Measurements from ENCODE around the gene HES7. TPM values are rescaled to one million over a fixed set of nuclear protein-coding genes. Genes with fewer than 3 reads are reported as not detected.
A peak's percentile ranks its signal among the peaks of the same experiment; 100 is the strongest.

Gene HES7
- total RNA-seq, 1 donor from 2014 or later: 0.65 TPM

GRCh38 chr17:8156246-8156992, 32.5 kb upstream of the HES7 start:
- intact Hi-C loops (cut with DNase I): loop anchor here (2.0 kb wide), 1 partner anchor 30 kb away; no protein-coding TSS in a partner anchor

GRCh38 chr17:8155996-8156245, 32.0 kb upstream of the HES7 start:
- intact Hi-C loops (cut with DNase I): loop anchor here (2.0 kb wide), 1 partner anchor 31 kb away; no protein-coding TSS in a partner anchor
- DNase-seq (ENCODE audit: low spot score): no peak

More at GRCh38 chr17:8156246-8156992, 32.5 kb upstream of the HES7 start:
- DNase-seq (ENCODE audit: low spot score): peak; percentile 100

GRCh38 chr17:8155231-8155995, 31.5 kb upstream of the HES7 start:
- intact Hi-C loops (cut with DNase I): no loop called here
- no peak for DNase-seq (ENCODE audit: low spot score)

- DNase-seq (ENCODE audit: low spot score): no peak
- intact Hi-C loops (cut with DNase I): no loop called here
Measured at GRCh38 chr17:8154608-8155155, 30.8 kb upstream of the HES7 start.

GRCh38 chr17:8153957-8154607, 30.2 kb upstream of the HES7 start:
- intact Hi-C loops (cut with DNase I): loop anchor here (2.0 kb wide), 1 partner anchor 311 kb away; no protein-coding TSS in a partner anchor
- DNase-seq (ENCODE audit: low spot score): peak; percentile 99

GRCh38 chr17:8153525-8153956, 29.6 kb upstream of the HES7 start:
- DNase-seq (ENCODE audit: low spot score): peak; percentile 85
- intact Hi-C loops (cut with DNase I): loop anchor here (2.0 kb wide), 1 partner anchor 311 kb away; no protein-coding TSS in a partner anchor

GRCh38 chr17:8153031-8153451, 29.1 kb upstream of the HES7 start:
- DNase-seq (ENCODE audit: low spot score): no peak
- intact Hi-C loops (cut with DNase I): loop anchor here (2.0 kb wide), 1 partner anchor 310 kb away; no protein-coding TSS in a partner anchor

GRCh38 chr17:8152112-8152775, 28.3 kb upstream of the HES7 start, which contains the start of gene PER1:
PER1 (minus strand) TSS chr17:8152404; CDS start chr17:8150706, 1,698 bp downstream.
- intact Hi-C loops (cut with DNase I): loop anchor here (2.0 kb wide), 1 partner anchor 309 kb away; no protein-coding TSS in a partner anchor
- DNase-seq (ENCODE audit: low spot score): peak; percentile 96

- intact Hi-C loops (cut with DNase I): loop anchor here (2.0 kb wide), 1 partner anchor 309 kb away; no protein-coding TSS in a partner anchor
- DNase-seq (ENCODE audit: low spot score): peak; percentile 92
Measured at GRCh38 chr17:8151641-8152111, 27.8 kb upstream of the HES7 start.

GRCh38 chr17:8151120-8151640, 27.3 kb upstream of the HES7 start:
- peak; percentile 97 for DNase-seq (ENCODE audit: low spot score)
- intact Hi-C loops (cut with DNase I): no loop called here

GRCh38 chr17:8150194-8151119, 26.6 kb upstream of the HES7 start:
- no peak for DNase-seq (ENCODE audit: low spot score)
- intact Hi-C loops (cut with DNase I): no loop called here

GRCh38 chr17:8149419-8150193, 25.7 kb upstream of the HES7 start:
- intact Hi-C loops (cut with DNase I): no loop called here
- no peak for DNase-seq (ENCODE audit: low spot score)

- intact Hi-C loops (cut with DNase I): no loop called here
Measured at GRCh38 chr17:8148560-8148959, 24.7 kb upstream of the HES7 start.

GRCh38 chr17:8147805-8148404, 24.0 kb upstream of the HES7 start:
- no peak for DNase-seq (ENCODE audit: low spot score)
- intact Hi-C loops (cut with DNase I): no loop called here

More at GRCh38 chr17:8148560-8148959, 24.7 kb upstream of the HES7 start:
- no peak for DNase-seq (ENCODE audit: low spot score)

- intact Hi-C loops (cut with DNase I): no loop called here
- DNase-seq (ENCODE audit: low spot score): no peak
Measured at GRCh38 chr17:8147141-8147804, 23.4 kb upstream of the HES7 start.

Measured in cardiac septum (tissue), 1 donor.